Hepatocyte (in vitro differentiated cells): ENCODE data around the gene SPEG. TPM values are rescaled to one million over a fixed set of nuclear protein-coding genes. Genes with fewer than 3 reads are reported as not detected.

Experiments used
- DNase-seq: peaks from one replicate; pipeline ENCODE4 v3.0.0-alpha.2; 2016; ENCODE audit warnings: low spot score
- H2AFZ ChIP-seq: fragments of 200-600 bp; sonication (generic); 2 replicates; pipeline ENCODE4 v1.6.0; 2016; ENCODE audit warnings: antibody characterized with exemption, mild to moderate bottlenecking
- H3K27ac ChIP-seq: fragments of 200-600 bp; sonication (generic); 2 replicates; pipeline ENCODE4 v1.5.1; 2016; ENCODE audit warnings: mild to moderate bottlenecking
- H3K27me3 ChIP-seq: fragments of 200-600 bp; sonication (generic); 2 replicates; pipeline ENCODE4 v1.6.1; 2016
- H3K36me3 ChIP-seq: fragments of 200-600 bp; sonication (generic); replicated peaks from 2 replicates; pipeline ENCODE4 v1.5.1; 2016; ENCODE audit warnings: low read depth; ENCODE audit not compliant: insufficient read depth
- H3K4me1 ChIP-seq: fragments of 200-600 bp; sonication (generic); 2 replicates; pipeline ENCODE4 v1.5.1; 2016; ENCODE audit warnings: mild to moderate bottlenecking, moderate library complexity; ENCODE audit not compliant: insufficient read depth
- H3K4me2 ChIP-seq: fragments of 200-600 bp; sonication (generic); 2 replicates; pipeline ENCODE4 v1.6.0; 2016
- H3K4me3 ChIP-seq: fragments of 200-600 bp; sonication (generic); 2 replicates; pipeline ENCODE4 v1.5.1; 2016; ENCODE audit warnings: mild to moderate bottlenecking
- H3K79me2 ChIP-seq: fragments of 200-600 bp; sonication (generic); 2 replicates; pipeline ENCODE4 v1.6.0; 2017; ENCODE audit warnings: mild to moderate bottlenecking
- H3K9me2 ChIP-seq: fragments of 200-600 bp; sonication (generic); replicated peaks from 2 replicates; pipeline ENCODE4 v1.6.0; 2017; ENCODE audit warnings: mild to moderate bottlenecking; ENCODE audit not compliant: insufficient read depth
- H3K9me3 ChIP-seq: fragments of 200-600 bp; sonication (generic); 2 replicates; pipeline ENCODE4 v1.5.1; 2016; ENCODE audit warnings: low read depth, mild to moderate bottlenecking
- H4K20me1 ChIP-seq: fragments of 200-600 bp; sonication (generic); 2 replicates; pipeline ENCODE4 v1.6.0; 2016; ENCODE audit warnings: mild to moderate bottlenecking; ENCODE audit not compliant: insufficient read depth, poor library complexity, severe bottlenecking
- EZH2 ChIP-seq: fragments of 200-600 bp; sonication (generic); IDR thresholded peaks from 2 replicates; pipeline ENCODE4 v1.6.1; 2016; ENCODE audit warnings: antibody characterized with exemption, mild to moderate bottlenecking, borderline replicate concordance
- EZH2phosphoT487 ChIP-seq: fragments of 200-600 bp; sonication (generic); IDR thresholded peaks from one replicate; pipeline ENCODE4 v1.6.1; 2018; ENCODE audit warnings: antibody characterized with exemption, mild to moderate bottlenecking, low read depth, moderate library complexity; ENCODE audit not compliant: unreplicated experiment, severe bottlenecking
- WGBS: methylation state at CpG from one replicate; pipeline ENCODE4 v1.1.6; 2016; ENCODE audit warnings: low lambda C conversion rate; ENCODE audit errors: missing lambda C conversion rate; 5-methylcytosine and 5-hydroxymethylcytosine counted together
- polyA plus RNA-seq: library from polyadenylated mRNA; unstranded; fragments of >200 nt; fragmentation: Nextera tagmentation; extraction: Ambion mirVana; gene quantifications from 2 replicates; pipeline ENCODE4 v1.2.1, GENCODE V29; 2016
- total RNA-seq: library from RNA; depleted of rRNA; stranded (reverse); fragments of >200 nt; gene quantifications from 2 replicates; pipeline ENCODE4 v1.2.3, GENCODE V29; 2014
- TF ChIP-seq, protein P1 (sequence below): fragments of 200-600 bp; sonication (generic); IDR thresholded peaks from 2 replicates; pipeline ENCODE4 v1.5.1; 2016; ENCODE audit warnings: antibody characterized with exemption, mild to moderate bottlenecking; ENCODE audit not compliant: poor library complexity

Gene SPEG
- total and polyA plus RNA-seq, 2 experiments from 2014 or later: 21.6 to 40.0 TPM

GRCh38 chr2:219443016-219443696 lies 8.5 kb downstream of the SPEG start:
- peaks cover 10% of the 10 kb centered on the region for H3K27me3 ChIP-seq

GRCh38 chr2:219443697-219444023 lies 9.0 kb downstream of the SPEG start:
- Histone ChIP-seq H3K79me2 (no peaks in the 10 kb centered on the region), H3K9me2 (no peaks in the 10 kb centered on the region), H3K9me3 (no peaks in the 10 kb centered on the region), H3K4me3 (no peak overlapping the region), H2AFZ (no peak overlapping the region), H4K20me1 (no peaks in the 10 kb centered on the region), H3K4me2 (peak overlapping the region; percentile 99), H3K27ac (no peak overlapping the region), H3K4me1 (peaks cover 24% of the 10 kb centered on the region), H3K36me3 (no peaks in the 10 kb centered on the region), H3K27me3 (peaks cover 10% of the 10 kb centered on the region)
- no peak for TF ChIP-seq EZH2phosphoT487
- no peak for TF ChIP-seq EZH2
- TF ChIP-seq, protein P1, sequence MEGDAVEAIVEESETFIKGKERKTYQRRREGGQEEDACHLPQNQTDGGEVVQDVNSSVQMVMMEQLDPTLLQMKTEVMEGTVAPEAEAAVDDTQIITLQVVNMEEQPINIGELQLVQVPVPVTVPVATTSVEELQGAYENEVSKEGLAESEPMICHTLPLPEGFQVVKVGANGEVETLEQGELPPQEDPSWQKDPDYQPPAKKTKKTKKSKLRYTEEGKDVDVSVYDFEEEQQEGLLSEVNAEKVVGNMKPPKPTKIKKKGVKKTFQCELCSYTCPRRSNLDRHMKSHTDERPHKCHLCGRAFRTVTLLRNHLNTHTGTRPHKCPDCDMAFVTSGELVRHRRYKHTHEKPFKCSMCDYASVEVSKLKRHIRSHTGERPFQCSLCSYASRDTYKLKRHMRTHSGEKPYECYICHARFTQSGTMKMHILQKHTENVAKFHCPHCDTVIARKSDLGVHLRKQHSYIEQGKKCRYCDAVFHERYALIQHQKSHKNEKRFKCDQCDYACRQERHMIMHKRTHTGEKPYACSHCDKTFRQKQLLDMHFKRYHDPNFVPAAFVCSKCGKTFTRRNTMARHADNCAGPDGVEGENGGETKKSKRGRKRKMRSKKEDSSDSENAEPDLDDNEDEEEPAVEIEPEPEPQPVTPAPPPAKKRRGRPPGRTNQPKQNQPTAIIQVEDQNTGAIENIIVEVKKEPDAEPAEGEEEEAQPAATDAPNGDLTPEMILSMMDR: no peak
- no peak for DNase-seq
- WGBS: 89% methylated on average over 3 of the region's 3 CpGs

More at GRCh38 chr2:219443016-219443696, 8.5 kb downstream of the SPEG start:
- H3K27ac ChIP-seq: no peak overlapping the region
- peak overlapping the region; percentile 99 for H3K4me2 ChIP-seq
- whole genome bisulfite sequencing: 88% methylated on average over 10 of the region's 12 CpGs
- no peaks in the 10 kb centered on the region for H4K20me1 ChIP-seq
- no peak overlapping the region for H3K4me3 ChIP-seq
- H2AFZ ChIP-seq: no peak overlapping the region
- H3K4me1 ChIP-seq: peaks cover 24% of the 10 kb centered on the region
- H3K9me2 ChIP-seq: no peaks in the 10 kb centered on the region
- TF ChIP-seq, protein P1: no peak
- TF ChIP-seq EZH2: no peak
- no peak for TF ChIP-seq EZH2phosphoT487
- H3K36me3 ChIP-seq: no peaks in the 10 kb centered on the region
- no peaks in the 10 kb centered on the region for H3K79me2 ChIP-seq
- DNase-seq: no peak
- no peaks in the 10 kb centered on the region for H3K9me3 ChIP-seq

DNA sequence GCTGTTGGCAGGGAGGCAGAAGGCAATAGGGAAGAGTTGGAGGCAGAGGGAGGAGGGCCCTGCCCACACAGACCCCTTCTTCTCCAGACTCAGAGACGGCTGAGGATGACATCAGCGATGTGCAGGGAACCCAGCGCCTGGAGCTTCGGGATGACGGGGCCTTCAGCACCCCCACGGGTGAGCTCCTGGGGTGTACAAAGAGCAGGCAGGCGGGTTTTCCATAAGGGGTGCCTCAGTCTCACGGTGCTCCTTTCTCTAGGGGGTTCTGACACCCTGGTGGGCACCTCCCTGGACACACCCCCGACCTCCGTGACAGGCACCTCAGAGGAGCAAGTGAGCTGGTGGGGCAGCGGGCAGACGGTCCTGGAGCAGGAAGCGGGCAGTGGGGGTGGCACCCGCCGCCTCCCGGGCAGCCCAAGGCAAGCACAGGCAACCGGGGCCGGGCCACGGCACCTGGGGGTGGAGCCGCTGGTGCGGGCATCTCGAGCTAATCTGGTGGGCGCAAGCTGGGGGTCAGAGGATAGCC lies 10.0 kb downstream of the SPEG start:
- no peak overlapping the region for H2AFZ ChIP-seq
- no peaks in the 10 kb centered on the region for H3K79me2 ChIP-seq
- TF ChIP-seq EZH2 (no peak), EZH2phosphoT487 (no peak)
- TF ChIP-seq, protein P1: no peak
- H3K9me2 ChIP-seq: no peaks in the 10 kb centered on the region
- peak overlapping the region; percentile 50 for H3K4me2 ChIP-seq
- no peak overlapping the region for H3K27ac ChIP-seq
- no peaks in the 10 kb centered on the region for H3K36me3 ChIP-seq
- H3K27me3 ChIP-seq: peaks cover 12% of the 10 kb centered on the region
- peaks cover 21% of the 10 kb centered on the region for H3K4me1 ChIP-seq
- no peaks in the 10 kb centered on the region for H4K20me1 ChIP-seq
- 94% methylated on average over 19 of the region's 23 CpGs for WGBS
- no peak overlapping the region for H3K4me3 ChIP-seq
- H3K9me3 ChIP-seq: no peaks in the 10 kb centered on the region
- no peak for DNase-seq
